Activated CD4-positive, alpha-beta memory T cell treated with anti-CD3 and anti-CD28 coated beads, Interleukin-2, amount 10 ng/mL, durations not matched to agents 7 days and 5 days (primary cell): ENCODE measurements around the gene POTEC. TPM values are rescaled to one million over a fixed set of nuclear protein-coding genes. Genes with fewer than 3 reads are reported as not detected.
"Not testable (repeated sequence)": the region's sequence is repeated elsewhere in the genome, so short reads cannot be mapped to it uniquely, and the experiment has no call there.

ENCODE experiments used
- CTCF ChIA-PET: fragments of 350-600 bp; sonication (Branson Sonifier 250); formaldehyde crosslinking; loops from one replicate; lab custom pipeline; 2021; ENCODE audit warnings: antibody characterized with exemption, inconsistent platforms; lab: Charles Lee
- POLR2A ChIA-PET: fragments of 350-600 bp; sonication (Branson Sonifier 250); formaldehyde crosslinking; loops from one replicate; lab custom pipeline; 2021; ENCODE audit warnings: antibody characterized with exemption; lab: Charles Lee
- DNase-seq: peaks from one replicate; pipeline ENCODE4 v3.0.0-alpha.2; 2020
- H3K27ac Mint-ChIP-seq: one replicate; pipeline ENCODE4 v1.8.0; 2021; ENCODE audit warnings: mild to moderate bottlenecking, mixed read lengths
- H3K27me3 Mint-ChIP-seq: one replicate; pipeline ENCODE4 v1.8.0; 2021; ENCODE audit warnings: mixed read lengths
- H3K36me3 Mint-ChIP-seq: one replicate; pipeline ENCODE4 v1.8.0; 2021; ENCODE audit warnings: low read depth, mixed read lengths
- H3K4me1 Mint-ChIP-seq: one replicate; pipeline ENCODE4 v1.8.0; 2021; ENCODE audit warnings: mixed read lengths
- H3K4me3 Mint-ChIP-seq: one replicate; pipeline ENCODE4 v1.8.0; 2021; ENCODE audit warnings: mild to moderate bottlenecking, mixed read lengths
- H3K9me3 Mint-ChIP-seq: one replicate; pipeline ENCODE4 v1.8.0; 2021; ENCODE audit warnings: mixed read lengths
- total RNA-seq, 2 experiments: library from RNA; stranded (reverse); gene quantifications; one replicate each; pipeline ENCODE4 v1.2.3, GENCODE V29; 2021

POTEC gene
- total RNA-seq, 2 experiments from 2014 or later = not detected

DNA sequence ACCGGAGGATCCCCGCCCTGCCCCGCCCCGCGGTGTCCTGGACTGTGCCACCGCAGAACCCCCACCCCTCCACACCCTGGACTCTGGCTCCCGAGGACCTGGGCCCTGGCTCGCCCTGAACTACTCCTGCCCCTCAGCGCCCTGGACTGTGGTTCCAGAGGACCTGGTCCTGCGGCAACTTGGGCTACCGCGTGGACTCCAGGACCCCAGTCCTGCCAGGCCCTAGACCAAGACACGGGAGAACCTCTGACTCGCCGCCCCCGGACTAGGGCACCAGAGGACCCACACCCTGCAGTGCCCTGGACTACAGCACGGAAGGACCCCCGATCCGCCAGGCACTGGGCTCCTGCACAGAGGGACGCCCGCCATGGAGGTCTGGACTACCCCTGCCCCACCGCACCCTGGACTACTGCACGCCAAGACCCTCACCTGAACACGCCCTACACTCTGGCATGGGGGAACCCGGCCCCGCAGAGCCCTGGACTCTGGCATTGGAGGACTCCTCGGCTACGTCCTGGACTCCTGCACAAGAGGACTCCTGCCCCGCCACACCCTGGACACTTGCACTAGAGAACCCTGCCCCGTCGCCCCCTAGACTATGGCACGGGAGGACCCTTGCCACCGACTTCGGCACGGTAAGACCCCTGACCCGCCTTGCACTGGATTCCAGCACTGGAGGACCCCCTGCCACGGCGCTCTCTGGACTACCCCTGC is 69.2 kb downstream of the POTEC start:
- CTCF ChIA-PET, H3K9me3 Mint-ChIP-seq, H3K36me3 Mint-ChIP-seq, H3K27me3 Mint-ChIP-seq, H3K4me1 Mint-ChIP-seq, POLR2A ChIA-PET, DNase-seq, H3K4me3 Mint-ChIP-seq, H3K27ac Mint-ChIP-seq: not testable (repeated sequence)

- CTCF ChIA-PET, H3K27me3 Mint-ChIP-seq, H3K27ac Mint-ChIP-seq, POLR2A ChIA-PET, H3K36me3 Mint-ChIP-seq, H3K4me1 Mint-ChIP-seq, H3K9me3 Mint-ChIP-seq, DNase-seq, H3K4me3 Mint-ChIP-seq: not testable (repeated sequence)
These were observed 70.0 kb downstream of the POTEC start for GRCh38 chr18:14473250-14474006.

DNA sequence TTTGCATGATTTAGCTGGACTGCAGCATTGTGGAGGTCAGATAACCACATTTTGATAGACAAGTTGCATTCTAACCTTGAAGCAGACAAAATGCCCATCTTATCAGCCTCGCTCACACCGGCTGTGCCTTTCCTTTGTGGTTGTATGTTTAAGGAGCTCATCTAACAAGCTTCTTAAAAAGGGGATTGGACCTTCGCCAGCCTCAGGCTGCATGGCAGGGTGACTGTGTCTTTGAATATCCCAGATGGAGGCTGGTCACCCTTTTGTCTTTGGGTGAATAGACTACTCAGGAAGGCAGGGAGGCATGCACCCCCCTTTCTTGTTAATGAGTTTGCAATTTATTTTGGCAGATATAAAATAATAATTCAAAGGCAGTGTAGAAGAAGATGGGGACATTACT is 72.1 kb downstream of the POTEC start:
- H3K27ac Mint-ChIP-seq, H3K36me3 Mint-ChIP-seq, POLR2A ChIA-PET, H3K27me3 Mint-ChIP-seq, H3K4me3 Mint-ChIP-seq, DNase-seq, CTCF ChIA-PET, H3K4me1 Mint-ChIP-seq, H3K9me3 Mint-ChIP-seq: not testable (repeated sequence)

DNA sequence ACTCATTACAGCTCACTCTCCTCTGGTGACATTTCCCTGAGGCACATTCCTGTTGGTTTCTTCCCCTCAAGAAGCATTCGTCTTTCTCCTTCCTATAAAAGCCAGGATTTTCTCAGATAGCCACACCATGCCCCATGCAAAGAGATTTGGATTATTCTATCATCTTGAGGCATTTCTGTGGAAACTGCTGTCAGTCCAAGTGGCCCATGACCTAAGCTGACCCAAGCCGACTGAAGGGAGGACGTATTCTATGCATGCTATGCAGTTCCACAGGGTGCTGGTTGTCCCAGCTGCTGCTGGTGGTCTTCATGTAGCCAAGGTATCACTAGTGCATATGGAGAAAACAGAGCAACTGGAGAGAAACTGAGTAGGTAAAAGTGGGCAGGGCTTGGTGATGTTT is 73.0 kb downstream of the POTEC start:
- H3K27me3 Mint-ChIP-seq, CTCF ChIA-PET, H3K4me1 Mint-ChIP-seq, H3K9me3 Mint-ChIP-seq, POLR2A ChIA-PET, DNase-seq, H3K27ac Mint-ChIP-seq, H3K4me3 Mint-ChIP-seq, H3K36me3 Mint-ChIP-seq: not testable (repeated sequence)

DNA sequence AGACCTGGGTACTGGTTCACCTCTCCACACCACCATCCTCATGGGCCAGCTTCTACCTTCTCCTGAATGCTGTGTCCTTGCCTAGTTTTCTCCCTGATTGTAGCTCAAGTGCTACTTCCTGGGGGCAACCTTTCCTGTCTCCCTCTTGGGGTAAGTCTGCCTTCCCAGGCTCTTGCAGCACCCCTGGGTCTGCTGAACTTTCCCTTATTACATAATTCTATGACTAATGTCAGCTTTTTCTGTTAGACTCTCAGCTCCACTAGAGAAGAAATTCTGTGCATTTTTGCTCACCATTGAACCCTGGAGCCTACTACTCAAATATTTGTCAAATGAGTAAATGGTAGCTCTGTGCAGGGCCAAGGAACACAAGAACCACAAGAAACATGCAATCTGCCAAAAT is 73.4 kb downstream of the POTEC start:
- H3K4me1 Mint-ChIP-seq, H3K27ac Mint-ChIP-seq, CTCF ChIA-PET, H3K27me3 Mint-ChIP-seq, H3K9me3 Mint-ChIP-seq, H3K4me3 Mint-ChIP-seq, POLR2A ChIA-PET, DNase-seq, H3K36me3 Mint-ChIP-seq: not testable (repeated sequence)

GRCh38 chr18:14465989-14466388 is 77.4 kb downstream of the POTEC start:
- H3K9me3 Mint-ChIP-seq, DNase-seq, H3K4me1 Mint-ChIP-seq, H3K27ac Mint-ChIP-seq, POLR2A ChIA-PET, H3K36me3 Mint-ChIP-seq, H3K27me3 Mint-ChIP-seq, H3K4me3 Mint-ChIP-seq, CTCF ChIA-PET: not testable (repeated sequence)

Other genes with a start within 250 kb of the POTEC start
- not detected for gene ANKRD30B, start 204.6 kb upstream of the POTEC start, total RNA-seq